Cardiac septum (tissue), 1 donor: Measurements from ENCODE around the gene SNRNP70. TPM values are rescaled to one million over a fixed set of nuclear protein-coding genes. Genes with fewer than 3 reads are reported as not detected.
A peak's percentile ranks its signal among the peaks of the same experiment; 100 is the strongest.

Source experiments
- DNase-seq: peaks from one replicate; pipeline ENCODE4 v3.0.0-alpha.2; 2020; ENCODE audit warnings: low spot score
- intact Hi-C: fragments of 100-400 bp; cut with DNase I; formaldehyde crosslinking; loops from one replicate; pipeline ENCODE4 v1.14.0; 2022
- total RNA-seq: library from RNA; stranded (reverse); fragmentation: NEBNext Ultra II Directional; extraction: Animal tissue kit (Norgen Biotek cat#: 25700); gene quantifications from one replicate; pipeline ENCODE4 v1.2.1, GENCODE V29; 2021
- donor health status: DM: no; HTN: no; CAD: no.

The SNRNP70 gene
- total RNA-seq, 1 donor from 2014 or later: 137 TPM

DNA sequence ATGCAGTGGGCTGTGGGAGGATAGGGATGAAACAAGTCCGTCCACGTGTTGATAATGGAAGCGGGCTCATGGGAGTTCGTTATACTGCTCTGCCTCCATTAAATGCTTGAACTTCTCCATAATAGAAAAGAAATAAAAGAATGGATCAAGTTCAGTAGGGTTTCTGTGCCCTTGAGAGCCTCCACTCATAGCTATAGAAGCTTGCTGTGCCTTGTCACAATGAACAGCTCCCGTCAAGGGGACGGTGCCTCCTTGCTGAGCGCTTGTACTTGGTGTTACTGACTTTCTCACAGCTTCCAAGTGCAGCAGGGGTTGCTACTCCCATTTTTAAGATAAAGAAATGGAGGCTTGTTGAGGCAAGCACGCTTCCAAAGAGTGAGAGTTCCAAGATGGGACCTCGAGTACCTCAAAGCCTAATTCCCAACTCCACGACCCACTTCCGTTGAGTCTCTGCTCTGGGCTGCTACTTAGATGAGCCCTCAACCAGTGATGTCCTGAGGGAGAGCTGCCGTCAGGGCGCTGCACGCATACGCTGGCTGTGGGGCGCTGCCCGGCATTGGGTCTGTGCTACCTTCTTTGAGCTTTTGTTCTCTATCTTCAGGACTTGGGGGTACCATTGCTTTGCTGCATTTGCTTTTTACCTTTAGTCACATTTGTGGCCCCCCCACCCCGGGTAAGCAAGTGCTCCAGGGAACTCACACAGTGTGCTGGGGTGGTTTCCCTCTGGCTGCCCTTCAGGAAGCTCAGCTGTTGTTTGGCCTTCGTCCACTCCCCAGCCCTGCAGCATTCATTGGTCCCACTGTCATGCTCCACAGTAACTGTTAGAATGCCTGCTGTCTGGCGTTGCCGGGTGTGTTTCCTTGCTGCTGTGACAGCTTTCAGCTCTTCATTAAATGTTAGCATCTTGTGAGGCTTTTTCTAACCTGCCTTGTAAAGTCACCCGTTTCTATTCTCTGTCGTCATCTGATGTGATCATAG, 9.5 kb downstream of the SNRNP70 start:
- DNase-seq: peak; percentile 83
- intact Hi-C loops: loop anchor here (5.0 kb wide), 1 partner anchor 53 kb away; no protein-coding TSS in a partner anchor

GRCh38 chr19:49097453-49098288, 12.4 kb downstream of the SNRNP70 start:
- peak; percentile 84 for DNase-seq
- intact Hi-C loops: loop anchor here (2.0 to 5.0 kb wide), 2 partner anchors 50 to 101 kb away; no protein-coding TSS in a partner anchor

GRCh38 chr19:49098795-49099194, 13.5 kb downstream of the SNRNP70 start:
- intact Hi-C loops: loop anchor here (2.0 to 5.0 kb wide), 2 partner anchors 49 to 100 kb away; no protein-coding TSS in a partner anchor
- DNase-seq: no peak

GRCh38 chr19:49101160-49101559, 15.9 kb downstream of the SNRNP70 start:
- DNase-seq: no peak
- intact Hi-C loops: no loop called here

- DNase-seq: no peak
- intact Hi-C loops: no loop called here
These were observed 17.1 kb downstream of the SNRNP70 start for GRCh38 chr19:49102303-49102702.

DNA sequence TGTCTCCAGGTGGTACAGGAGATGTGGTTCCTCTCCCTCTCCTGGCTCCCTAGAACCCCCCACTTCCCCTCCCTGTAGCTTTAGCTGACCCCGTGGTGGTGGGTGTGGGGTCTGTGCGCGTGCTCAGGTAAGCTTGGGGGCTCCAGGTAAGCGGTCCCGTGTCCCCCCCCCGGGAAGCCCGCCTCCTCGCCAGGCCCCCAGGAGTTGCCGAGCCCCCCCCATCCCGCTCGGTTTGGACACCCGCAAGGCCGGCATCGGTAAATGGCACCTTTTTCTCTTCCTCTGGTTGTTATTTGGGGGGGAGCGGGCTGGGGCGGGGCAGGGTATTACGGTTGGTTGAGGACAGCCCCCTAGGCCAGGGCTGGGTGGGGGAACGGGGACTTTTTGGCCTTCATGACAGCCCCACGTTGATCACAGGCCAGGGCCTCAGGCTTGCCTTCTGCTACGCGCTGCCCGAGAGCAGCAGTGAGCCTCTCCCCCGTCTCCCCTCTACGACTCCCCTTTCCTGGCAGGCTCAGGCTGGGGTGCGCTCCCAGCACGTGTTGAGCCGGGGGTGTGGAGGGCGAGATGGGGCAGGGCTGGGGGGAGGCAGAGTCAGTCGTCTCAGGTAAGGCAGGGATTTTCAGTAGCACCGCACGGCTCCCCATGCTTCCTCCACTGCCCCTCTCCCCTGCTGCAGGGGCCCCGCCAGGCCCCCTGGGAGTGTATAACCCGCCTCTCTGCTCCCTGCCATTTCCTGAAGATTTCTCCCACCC, 18.3 kb downstream of the SNRNP70 start:
- intact Hi-C loops: no loop called here
- no peak for DNase-seq

DNA sequence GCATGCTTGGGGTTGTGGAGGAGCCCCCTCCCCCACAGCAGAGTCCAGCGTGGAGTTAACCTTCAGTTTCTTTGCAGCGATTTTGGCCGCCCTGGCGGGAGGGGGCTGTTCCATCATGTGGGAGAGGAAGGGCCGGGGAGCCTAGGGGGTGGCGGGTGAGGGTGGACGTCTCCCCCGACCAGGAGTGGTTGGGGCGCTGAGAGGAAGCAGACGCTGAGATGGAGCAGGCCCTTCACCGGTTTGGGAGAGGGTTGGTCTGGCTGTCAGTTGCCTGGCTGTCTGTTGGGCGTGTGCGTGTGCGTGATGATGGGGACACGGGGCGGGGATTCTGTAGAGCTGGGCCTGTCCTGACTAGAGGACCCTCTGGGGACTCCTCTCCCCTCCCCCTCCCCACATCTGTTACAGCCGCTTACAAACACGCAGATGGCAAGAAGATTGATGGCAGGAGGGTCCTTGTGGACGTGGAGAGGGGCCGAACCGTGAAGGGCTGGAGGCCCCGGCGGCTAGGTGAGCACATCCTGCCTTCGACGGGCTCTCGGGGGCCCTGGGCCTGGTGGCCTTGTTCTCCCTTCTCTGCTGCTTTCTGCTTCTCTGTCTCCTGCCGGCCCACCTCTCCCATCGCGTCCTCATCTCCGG, 19.1 kb downstream of the SNRNP70 start:
- DNase-seq: no peak
- intact Hi-C loops: no loop called here

- DNase-seq: peak; percentile 77
- intact Hi-C loops: no loop called here
These were observed 21.4 kb downstream of the SNRNP70 start for GRCh38 chr19:49106648-49107135.

DNA sequence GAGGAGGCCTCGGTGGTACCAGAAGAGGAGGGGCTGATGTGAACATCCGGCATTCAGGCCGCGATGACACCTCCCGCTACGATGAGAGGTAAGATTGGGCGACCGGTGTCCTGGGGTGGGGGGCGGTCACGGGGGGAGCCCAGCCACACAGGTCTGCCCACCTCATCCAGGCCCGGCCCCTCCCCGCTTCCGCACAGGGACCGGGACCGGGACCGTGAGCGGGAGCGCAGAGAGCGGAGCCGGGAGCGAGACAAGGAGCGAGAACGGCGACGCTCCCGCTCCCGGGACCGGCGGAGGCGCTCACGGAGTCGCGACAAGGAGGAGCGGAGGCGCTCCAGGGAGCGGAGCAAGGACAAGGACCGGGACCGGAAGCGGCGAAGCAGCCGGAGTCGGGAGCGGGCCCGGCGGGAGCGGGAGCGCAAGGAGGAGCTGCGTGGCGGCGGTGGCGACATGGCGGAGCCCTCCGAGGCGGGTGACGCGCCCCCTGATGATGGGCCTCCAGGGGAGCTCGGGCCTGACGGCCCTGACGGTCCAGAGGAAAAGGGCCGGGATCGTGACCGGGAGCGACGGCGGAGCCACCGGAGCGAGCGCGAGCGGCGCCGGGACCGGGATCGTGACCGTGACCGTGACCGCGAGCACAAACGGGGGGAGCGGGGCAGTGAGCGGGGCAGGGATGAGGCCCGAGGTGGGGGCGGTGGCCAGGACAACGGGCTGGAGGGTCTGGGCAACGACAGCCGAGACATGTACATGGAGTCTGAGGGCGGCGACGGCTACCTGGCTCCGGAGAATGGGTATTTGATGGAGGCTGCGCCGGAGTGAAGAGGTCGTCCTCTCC, 22.6 kb downstream of the SNRNP70 start:
- intact Hi-C loops: no loop called here
- DNase-seq: no peak

DNA sequence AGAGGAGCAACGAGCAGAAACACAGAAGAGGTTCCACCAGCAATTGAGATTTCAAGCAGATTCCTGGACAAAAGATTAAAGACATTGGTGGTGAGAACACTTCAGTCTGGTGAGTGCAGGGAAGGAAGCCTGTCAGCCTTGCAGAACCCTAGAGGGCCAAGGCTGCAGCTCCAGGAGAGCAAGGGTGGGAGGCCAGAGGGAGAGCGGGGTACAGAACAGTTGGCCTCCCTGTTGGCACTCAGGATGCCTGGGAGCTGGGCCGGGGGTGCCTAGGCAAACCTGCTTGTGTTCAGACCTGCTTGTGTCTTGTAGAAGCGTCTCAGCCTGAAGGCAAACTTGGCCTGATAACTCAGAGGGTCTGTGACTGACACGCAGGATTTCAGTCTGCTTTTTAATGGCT, 23.8 kb downstream of the SNRNP70 start:
- no peak for DNase-seq
- intact Hi-C loops: no loop called here

GRCh38 chr19:49109569-49110233, 24.4 kb downstream of the SNRNP70 start:
- DNase-seq: no peak
- intact Hi-C loops: no loop called here

- intact Hi-C loops: no loop called here
- DNase-seq: no peak
These were observed 25.3 kb downstream of the SNRNP70 start for GRCh38 chr19:49110567-49110966.

DNA sequence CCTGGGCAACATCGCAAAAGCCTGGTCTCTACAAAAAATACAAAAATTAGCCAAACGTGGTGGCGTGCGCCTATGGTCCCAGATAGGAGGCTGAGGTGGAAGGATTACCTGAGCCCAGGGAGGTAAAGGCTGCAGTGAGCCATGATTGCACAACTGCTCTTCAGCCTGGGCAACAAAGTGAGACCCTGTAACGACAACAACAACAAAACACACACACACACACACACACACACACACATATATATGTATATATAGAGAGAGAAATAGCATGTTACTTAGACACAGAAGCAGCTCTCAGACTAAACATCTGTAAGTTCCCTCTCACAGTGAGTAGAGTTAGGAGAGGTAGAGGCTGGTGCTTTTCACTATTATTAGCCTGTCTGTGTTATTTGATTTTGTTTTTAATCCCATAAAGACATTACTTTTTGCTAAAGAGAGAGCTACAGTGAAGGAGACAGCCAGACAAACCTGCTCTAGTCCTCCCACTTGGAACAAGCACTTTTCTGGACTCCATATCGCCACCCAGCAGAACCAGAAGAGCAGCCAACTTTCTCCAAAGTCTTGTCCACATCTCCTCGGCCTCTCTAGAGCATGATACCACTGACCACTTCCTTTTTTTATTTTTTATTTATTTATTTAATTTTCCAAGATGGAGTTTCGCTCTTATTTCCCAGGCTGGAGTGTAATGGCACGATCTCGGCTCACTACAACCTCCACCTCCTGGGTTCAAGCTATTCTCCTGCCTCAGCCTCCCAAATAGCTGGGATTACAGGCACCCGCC, 26.2 kb downstream of the SNRNP70 start:
- intact Hi-C loops: no loop called here
- DNase-seq: no peak

GRCh38 chr19:49113762-49114629, 28.7 kb downstream of the SNRNP70 start, which contains the start of gene LIN7B:
TSS of gene LIN7B (plus strand) at chr19:49114370. CDS start at chr19:49114405, 35 bp downstream.
- DNase-seq: peak; percentile 87
- intact Hi-C loops: loop anchor here (2.0 kb wide), 1 partner anchor 29 kb away; no protein-coding TSS in a partner anchor

DNA sequence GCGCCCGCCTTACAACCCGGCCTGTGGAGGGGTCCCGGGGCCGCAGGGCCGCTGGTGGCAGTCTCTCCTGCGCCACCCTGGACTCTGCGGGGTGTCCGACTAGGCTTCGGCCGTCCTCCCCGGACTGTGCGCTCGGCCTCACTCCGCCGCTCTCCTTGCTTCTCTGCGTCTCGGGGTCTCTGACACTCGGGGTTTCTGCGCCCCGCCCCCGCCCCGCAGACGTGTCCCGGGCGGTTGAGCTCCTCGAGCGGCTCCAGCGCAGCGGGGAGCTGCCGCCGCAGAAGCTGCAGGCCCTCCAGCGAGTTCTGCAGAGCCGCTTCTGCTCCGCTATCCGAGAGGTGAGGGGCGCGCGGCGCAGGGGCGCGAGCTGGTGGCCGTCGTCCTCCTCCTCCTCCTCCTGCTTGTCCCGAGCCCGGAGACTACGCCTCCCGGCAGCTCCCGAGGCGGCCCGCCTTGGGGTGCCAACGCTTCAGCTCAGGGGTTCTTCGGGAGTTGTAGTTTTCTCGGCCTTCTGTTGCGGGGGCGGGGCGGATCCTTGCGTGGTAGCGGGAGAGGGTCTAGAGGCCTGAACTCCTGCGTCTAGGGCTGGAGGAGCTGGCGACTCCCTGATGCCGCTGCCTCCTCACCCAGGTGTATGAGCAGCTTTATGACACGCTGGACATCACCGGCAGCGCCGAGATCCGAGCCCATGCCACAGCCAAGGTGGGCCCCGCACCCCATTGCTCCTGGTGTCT, 29.5 kb downstream of the SNRNP70 start:
- intact Hi-C loops: loop anchor here (2.0 kb wide), 1 partner anchor 28 kb away; no protein-coding TSS in a partner anchor
- no peak for DNase-seq
